HepG2 (cell line): ENCODE results near the gene C6orf62. TPM values are rescaled to one million over a fixed set of nuclear protein-coding genes. Genes with fewer than 3 reads are reported as not detected.
A peak's percentile ranks its signal among the peaks of the same experiment; 100 is the strongest.

Experiments
- ARNT ChIP-seq: fragments of 450-650 bp; IDR thresholded peaks from 2 replicates; pipeline ENCODE4 v1.6.1; 2017
- ARNTL ChIP-seq: sonication (generic); formaldehyde crosslinking; IDR thresholded peaks from 2 replicates; pipeline ENCODE4 v1.4.0; 2020; ENCODE audit warnings: mild to moderate bottlenecking, missing genetic modification reagents
- BRD4 ChIP-seq: sonication (generic); formaldehyde crosslinking; IDR thresholded peaks from 2 replicates; pipeline ENCODE4 v1.4.0; 2020; ENCODE audit warnings: missing genetic modification reagents
- GABPA ChIP-seq, 2 experiments: IDR thresholded peaks; 2 replicates each; pipeline ENCODE4 v1.6.1; 2011 to 2016; ENCODE audit warnings: low read depth in 2 of 2, low read length in 1 of 2, missing biosample characterization in 1 of 2, missing genetic modification characterization in 1 of 2
- GATA4 ChIP-seq: sonication (generic); IDR thresholded peaks from 2 replicates; pipeline ENCODE4 v1.6.1; 2016; ENCODE audit warnings: antibody characterized with exemption, low read depth, borderline replicate concordance
- HIVEP1 ChIP-seq: sonication (generic); formaldehyde crosslinking; IDR thresholded peaks from 2 replicates; pipeline ENCODE4 v1.4.0; 2020; ENCODE audit warnings: mild to moderate bottlenecking, missing genetic modification reagents
- KDM1A ChIP-seq: IDR thresholded peaks from 2 replicates; pipeline ENCODE4 v1.6.1; 2016; ENCODE audit warnings: missing compliant biosample characterization
- MEIS1 ChIP-seq: sonication (generic); formaldehyde crosslinking; IDR thresholded peaks from 2 replicates; pipeline ENCODE4 v1.9.0; 2021; ENCODE audit warnings: mild to moderate bottlenecking, missing genetic modification reagents, moderate library complexity, borderline replicate concordance
- MIER2 ChIP-seq: IDR thresholded peaks from 2 replicates; pipeline ENCODE4 v1.6.1; 2016; ENCODE audit warnings: missing biosample characterization, missing genetic modification reagents
- MLLT10 ChIP-seq: sonication (generic); formaldehyde crosslinking; IDR thresholded peaks from 2 replicates; pipeline ENCODE4 v1.4.0; 2020; ENCODE audit warnings: missing genetic modification reagents
- PAWR ChIP-seq: sonication (generic); formaldehyde crosslinking; IDR thresholded peaks from 2 replicates; pipeline ENCODE4 v1.4.0; 2020; ENCODE audit warnings: missing genetic modification reagents, mild to moderate bottlenecking, borderline replicate concordance
- PTBP1 ChIP-seq: fragments of 200-400 bp; formaldehyde crosslinking; IDR thresholded peaks from 2 replicates; pipeline ENCODE4 v1.6.1; 2018; ENCODE audit warnings: low read length, low read depth; ENCODE audit not compliant: poor library complexity, severe bottlenecking
- RAD51 ChIP-seq: fragments of 450-650 bp; IDR thresholded peaks from 2 replicates; pipeline ENCODE4 v1.6.1; 2016; ENCODE audit warnings: borderline replicate concordance
- XRCC5 ChIP-seq: fragments of 200-400 bp; formaldehyde crosslinking; optimal IDR thresholded peaks from 2 replicates; pipeline ENCODE3; 2017; ENCODE audit warnings: mild to moderate bottlenecking, low read length
- ZNF225 ChIP-seq: sonication (generic); formaldehyde crosslinking; IDR thresholded peaks from 2 replicates; pipeline ENCODE4 v1.4.0; 2020; ENCODE audit warnings: mild to moderate bottlenecking, missing genetic modification reagents
- ZNF441 ChIP-seq: sonication (generic); formaldehyde crosslinking; IDR thresholded peaks from 2 replicates; pipeline ENCODE4 v1.7.0; 2021; ENCODE audit warnings: missing genetic modification reagents, borderline replicate concordance
- ZNF569 ChIP-seq: sonication (generic); formaldehyde crosslinking; IDR thresholded peaks from 2 replicates; pipeline ENCODE4 v1.5.0; 2020; ENCODE audit warnings: mild to moderate bottlenecking, missing genetic modification reagents, moderate library complexity, borderline replicate concordance
- ZNF709 ChIP-seq: sonication (generic); formaldehyde crosslinking; IDR thresholded peaks from 2 replicates; pipeline ENCODE4 v1.5.0; 2020; ENCODE audit warnings: mild to moderate bottlenecking, missing genetic modification reagents
- ZNF713 ChIP-seq: sonication (generic); formaldehyde crosslinking; IDR thresholded peaks from 2 replicates; pipeline ENCODE4 v1.4.0; 2020; ENCODE audit warnings: mild to moderate bottlenecking, missing genetic modification reagents
- ZNF776 ChIP-seq: sonication (generic); formaldehyde crosslinking; IDR thresholded peaks from 2 replicates; pipeline ENCODE4 v1.4.0; 2020; ENCODE audit warnings: mild to moderate bottlenecking, missing genetic modification reagents
- polyA plus RNA-seq, 8 experiments: library from polyadenylated mRNA; depleted of rRNA in 3 of 8; stranded (reverse) in 7 of 8; unstranded in 1 of 8; fragments of >200 nt; fragmentation: Illumina TruSeq in 4 of 8; extraction: Trizol in 4 of 8; gene quantifications; 2 replicates each; pipeline versions ENCODE4 v1.2.1 to v1.2.3, GENCODE V29; 2011 to 2016; ENCODE audit warnings: low read depth in 4 of 8, missing spikeins in 1 of 8, mixed read lengths in 1 of 8; ENCODE audit not compliant: insufficient read depth in 1 of 8
- total RNA-seq, 5 experiments: library from RNA; depleted of rRNA; stranded (reverse); fragments of >200 nt; fragmentation: Illumina TruSeq; extraction: Trizol; gene quantifications; 2 replicates each; pipeline ENCODE4 v1.2.3, GENCODE V29; 2016; ENCODE audit warnings: low read depth in 1 of 5
- TF ChIP-seq, protein P1 (sequence below): IDR thresholded peaks from 2 replicates; pipeline ENCODE4 v1.6.1; 2016; ENCODE audit warnings: low read depth
- TF ChIP-seq, protein P2 (sequence below): sonication (generic); formaldehyde crosslinking; IDR thresholded peaks from 2 replicates; pipeline ENCODE4 v1.5.0; 2020; ENCODE audit warnings: missing genetic modification reagents
- TF ChIP-seq, protein P3 (sequence below): sonication (generic); formaldehyde crosslinking; IDR thresholded peaks from 2 replicates; pipeline ENCODE4 v1.5.0; 2020; ENCODE audit warnings: mild to moderate bottlenecking, low read depth, missing genetic modification reagents, borderline replicate concordance
- TF ChIP-seq, protein P4 (sequence below): sonication (generic); formaldehyde crosslinking; IDR thresholded peaks from 2 replicates; pipeline ENCODE4 v1.4.0; 2020; ENCODE audit warnings: missing genetic modification reagents, mild to moderate bottlenecking, borderline replicate concordance

The C6orf62 gene
- total and polyA plus RNA-seq, 2 of the 13 experiments (the other 11 are each of a cell fraction or from before 2014, with no cell fraction given): 54.8 to 90.4 TPM

DNA sequence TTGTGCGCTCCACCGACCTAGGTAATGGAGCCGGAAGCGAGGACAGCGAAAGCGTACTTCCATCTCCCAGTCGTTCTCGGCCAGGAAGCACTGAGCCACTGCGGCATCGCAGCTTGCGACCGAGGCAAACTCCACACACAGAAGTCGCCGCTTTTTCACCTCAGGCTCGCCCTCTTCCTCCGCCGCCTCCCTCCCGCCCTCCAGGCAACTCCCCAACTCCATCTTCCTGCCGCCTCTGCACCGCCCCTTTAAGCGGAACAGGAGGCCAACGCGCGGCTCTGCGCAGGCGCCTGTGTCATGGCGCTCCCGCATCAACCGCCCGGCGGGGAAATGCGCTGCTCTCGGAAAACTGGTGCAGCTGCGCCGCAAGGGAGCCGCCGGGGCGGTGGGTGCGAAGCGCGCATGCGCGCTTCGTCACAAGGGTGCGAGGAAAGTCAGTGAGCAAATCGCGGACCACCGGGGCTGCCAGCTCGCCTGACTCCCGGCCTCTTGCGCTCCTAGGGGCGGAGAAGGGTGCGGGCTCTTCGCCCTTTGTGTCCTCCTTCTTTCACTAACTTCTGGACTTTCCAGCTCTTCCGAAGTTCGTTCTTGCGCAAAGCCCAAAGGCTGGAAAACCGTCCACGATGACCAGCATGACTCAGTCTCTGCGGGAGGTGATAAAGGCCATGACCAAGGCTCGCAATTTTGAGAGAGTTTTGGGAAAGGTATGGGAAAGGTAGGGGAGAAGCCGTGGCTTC lies 52.1 kb downstream of the C6orf62 start, which contains the start of the genes ACOT13 and TDP2 (continued):
- TF ChIP-seq HIVEP1 (CRISPR knock-in tag): peak; percentile 85
- TF ChIP-seq, protein P1, sequence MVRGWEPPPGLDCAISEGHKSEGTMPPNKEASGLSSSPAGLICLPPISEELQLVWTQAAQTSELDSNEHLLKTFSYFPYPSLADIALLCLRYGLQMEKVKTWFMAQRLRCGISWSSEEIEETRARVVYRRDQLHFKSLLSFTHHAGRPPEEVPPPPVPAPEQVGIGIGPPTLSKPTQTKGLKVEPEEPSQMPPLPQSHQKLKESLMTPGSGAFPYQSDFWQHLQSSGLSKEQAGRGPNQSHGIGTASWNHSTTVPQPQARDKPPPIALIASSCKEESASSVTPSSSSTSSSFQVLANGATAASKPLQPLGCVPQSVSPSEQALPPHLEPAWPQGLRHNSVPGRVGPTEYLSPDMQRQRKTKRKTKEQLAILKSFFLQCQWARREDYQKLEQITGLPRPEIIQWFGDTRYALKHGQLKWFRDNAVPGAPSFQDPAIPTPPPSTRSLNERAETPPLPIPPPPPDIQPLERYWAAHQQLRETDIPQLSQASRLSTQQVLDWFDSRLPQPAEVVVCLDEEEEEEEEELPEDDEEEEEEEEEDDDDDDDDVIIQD (CRISPR knock-in tag): peak; percentile 96
- TF ChIP-seq MLLT10 (CRISPR knock-in tag): no peak
- TF ChIP-seq, protein P2, sequence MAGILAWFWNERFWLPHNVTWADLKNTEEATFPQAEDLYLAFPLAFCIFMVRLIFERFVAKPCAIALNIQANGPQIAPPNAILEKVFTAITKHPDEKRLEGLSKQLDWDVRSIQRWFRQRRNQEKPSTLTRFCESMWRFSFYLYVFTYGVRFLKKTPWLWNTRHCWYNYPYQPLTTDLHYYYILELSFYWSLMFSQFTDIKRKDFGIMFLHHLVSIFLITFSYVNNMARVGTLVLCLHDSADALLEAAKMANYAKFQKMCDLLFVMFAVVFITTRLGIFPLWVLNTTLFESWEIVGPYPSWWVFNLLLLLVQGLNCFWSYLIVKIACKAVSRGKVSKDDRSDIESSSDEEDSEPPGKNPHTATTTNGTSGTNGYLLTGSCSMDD (CRISPR knock-in tag): no peak
- TF ChIP-seq ZNF709 (CRISPR knock-in tag): peak; percentile 95
- TF ChIP-seq ZNF569 (CRISPR knock-in tag): peak; percentile 88
- TF ChIP-seq ARNT: no peak
- no peak; the same call in 1 of the 2 replicates for TF ChIP-seq KDM1A (CRISPR knock-in tag)
- peak; percentile 98 for TF ChIP-seq XRCC5
- no peak for TF ChIP-seq BRD4 (CRISPR knock-in tag)
- 0 out of 2 replicates have a peak, but pooled peaks have one; percentile 38 for TF ChIP-seq ZNF713 (CRISPR knock-in tag)
- TF ChIP-seq RAD51: no peak
- TF ChIP-seq, protein P3, sequence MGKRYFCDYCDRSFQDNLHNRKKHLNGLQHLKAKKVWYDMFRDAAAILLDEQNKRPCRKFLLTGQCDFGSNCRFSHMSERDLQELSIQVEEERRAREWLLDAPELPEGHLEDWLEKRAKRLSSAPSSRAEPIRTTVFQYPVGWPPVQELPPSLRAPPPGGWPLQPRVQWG (CRISPR knock-in tag): 0 out of 2 replicates have a peak, but pooled peaks have one; percentile 13
- TF ChIP-seq GATA4: peak; percentile 43
- TF ChIP-seq, protein P4, sequence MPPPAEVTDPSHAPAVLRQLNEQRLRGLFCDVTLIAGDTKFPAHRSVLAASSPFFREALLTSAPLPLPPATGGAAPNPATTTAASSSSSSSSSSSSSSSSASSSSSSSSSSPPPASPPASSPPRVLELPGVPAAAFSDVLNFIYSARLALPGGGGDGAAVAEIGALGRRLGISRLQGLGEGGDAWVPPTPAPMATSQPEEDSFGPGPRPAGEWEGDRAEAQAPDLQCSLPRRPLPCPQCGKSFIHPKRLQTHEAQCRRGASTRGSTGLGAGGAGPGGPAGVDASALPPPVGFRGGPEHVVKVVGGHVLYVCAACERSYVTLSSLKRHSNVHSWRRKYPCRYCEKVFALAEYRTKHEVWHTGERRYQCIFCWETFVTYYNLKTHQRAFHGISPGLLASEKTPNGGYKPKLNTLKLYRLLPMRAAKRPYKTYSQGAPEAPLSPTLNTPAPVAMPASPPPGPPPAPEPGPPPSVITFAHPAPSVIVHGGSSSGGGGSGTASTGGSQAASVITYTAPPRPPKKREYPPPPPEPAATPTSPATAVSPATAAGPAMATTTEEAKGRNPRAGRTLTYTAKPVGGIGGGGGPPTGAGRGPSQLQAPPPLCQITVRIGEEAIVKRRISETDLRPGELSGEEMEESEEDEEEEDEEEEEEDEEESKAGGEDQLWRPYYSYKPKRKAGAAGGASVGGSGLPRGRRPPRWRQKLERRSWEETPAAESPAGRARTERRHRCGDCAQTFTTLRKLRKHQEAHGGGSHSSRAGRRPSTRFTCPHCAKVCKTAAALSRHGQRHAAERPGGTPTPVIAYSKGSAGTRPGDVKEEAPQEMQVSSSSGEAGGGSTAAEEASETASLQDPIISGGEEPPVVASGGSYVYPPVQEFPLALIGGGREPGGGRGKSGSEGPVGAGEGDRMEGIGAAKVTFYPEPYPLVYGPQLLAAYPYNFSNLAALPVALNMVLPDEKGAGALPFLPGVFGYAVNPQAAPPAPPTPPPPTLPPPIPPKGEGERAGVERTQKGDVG (CRISPR knock-in tag): no peak; the same call in 1 of the 2 replicates
- TF ChIP-seq PAWR (CRISPR knock-in tag): no peak
- TF ChIP-seq ZNF441 (CRISPR knock-in tag): peak; percentile 86; the same call in 1 of the 2 replicates
- peak; percentile 71 for TF ChIP-seq GABPA (IDR thresholded peaks at IDR 0.05; ENCODE audit: low read depth, low read length)
- TF ChIP-seq GABPA (CRISPR knock-in tag; IDR thresholded peaks at IDR 0.05; ENCODE audit: low read depth): peak; percentile 88
- TF ChIP-seq ZNF225 (CRISPR knock-in tag): no peak
- TF ChIP-seq ARNTL (CRISPR knock-in tag): no peak
- peak; percentile 53; the same call in 1 of the 2 replicates for TF ChIP-seq ZNF776 (CRISPR knock-in tag)
- peak; percentile 95 for TF ChIP-seq PTBP1
- TF ChIP-seq MIER2 (CRISPR knock-in tag): peak; percentile 80; the same call in 1 of the 2 replicates
- no peak; the same call in 1 of the 2 replicates for TF ChIP-seq MEIS1 (CRISPR knock-in tag)
